Activated CD8-positive, alpha-beta T cell treated with anti-CD3 and anti-CD28 coated beads for 36 hours (primary cell): ENCODE data around the gene BZW1. TPM values are rescaled to one million over a fixed set of nuclear protein-coding genes. Genes with fewer than 3 reads are reported as not detected.

Experiments used
- ATAC-seq: fragments of 200-7000 bp; cut with Tn5 transposase; one replicate; pipeline ENCODE4 v1.10.0; 2021; ENCODE audit warnings: mild to moderate bottlenecking, moderate library complexity
- CTCF ChIA-PET: fragments of 350-600 bp; sonication (Branson Sonifier 250); formaldehyde crosslinking; loops from one replicate; lab custom pipeline; 2021; ENCODE audit warnings: antibody characterized with exemption; lab: Charles Lee
- POLR2A ChIA-PET: fragments of 350-600 bp; sonication (Branson Sonifier 250); formaldehyde crosslinking; loops from one replicate; lab custom pipeline; 2021; ENCODE audit warnings: antibody characterized with exemption; lab: Charles Lee
- DNase-seq: peaks from one replicate; pipeline ENCODE4 v3.0.0-alpha.2; 2020
- H3K27ac Mint-ChIP-seq: one replicate; pipeline ENCODE4 v1.8.0; 2021; ENCODE audit warnings: mild to moderate bottlenecking, mixed read lengths
- H3K27me3 Mint-ChIP-seq: one replicate; pipeline ENCODE4 v1.8.0; 2021; ENCODE audit warnings: mixed read lengths
- H3K36me3 Mint-ChIP-seq: one replicate; pipeline ENCODE4 v1.8.0; 2021; ENCODE audit warnings: low read depth, mixed read lengths
- H3K4me1 Mint-ChIP-seq: one replicate; pipeline ENCODE4 v1.8.0; 2021; ENCODE audit warnings: low read depth, mixed read lengths
- H3K4me3 Mint-ChIP-seq: one replicate; pipeline ENCODE4 v1.8.0; 2021; ENCODE audit warnings: mild to moderate bottlenecking, moderate library complexity, mixed read lengths
- H3K9me3 Mint-ChIP-seq: one replicate; pipeline ENCODE4 v1.8.0; 2021; ENCODE audit warnings: mixed read lengths
- intact Hi-C: fragments of 100-400 bp; cut with micrococcal nuclease; formaldehyde crosslinking; loops from one replicate; pipeline ENCODE4 v1.10.0; 2022
- total RNA-seq, 2 experiments: library from RNA; stranded (reverse); gene quantifications; one replicate each; pipeline ENCODE4 v1.2.3, GENCODE V29; 2021
- TF ChIP-seq, protein P1 (sequence below): fragments of 200-600 bp; IDR thresholded peaks from one replicate; pipeline ENCODE4 v1.8.0; 2022; ENCODE audit warnings: antibody characterized with exemption, mild to moderate bottlenecking

BZW1 gene
- total RNA-seq, 2 experiments from 2014 or later: 423 to 442 TPM

DNA sequence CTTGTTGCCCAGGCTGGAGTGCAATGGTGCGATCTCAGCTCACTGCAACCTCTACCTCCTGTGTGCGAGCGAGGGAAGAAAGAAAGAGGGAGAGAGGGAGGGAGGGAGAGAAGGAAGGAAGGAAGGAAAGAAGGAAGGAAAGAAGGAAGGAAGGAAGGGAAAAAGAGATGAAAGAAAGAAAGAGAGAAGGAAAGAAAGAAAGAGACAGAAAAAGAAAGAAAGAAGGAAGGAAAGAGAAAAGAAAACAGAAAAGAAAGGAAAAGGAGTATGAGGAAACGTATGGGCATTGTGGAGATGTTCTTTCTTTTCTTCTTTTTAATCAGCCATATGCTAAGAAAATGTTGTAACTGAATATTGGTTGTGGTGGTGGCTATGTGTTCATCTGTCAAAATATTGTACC is 36.2 kb downstream of the BZW1 start:
- ChIA-PET POLR2A (interaction anchor here (0.7 to 5.2 kb wide), 7 partner anchors 9 to 146 kb away, joined by 3 to 33 read pairs (median 5); no protein-coding TSS in a partner anchor), CTCF (no interaction called here)
- H3K36me3 Mint-ChIP-seq: peaks cover 27% of the 10 kb centered on the region
- ATAC-seq (no peak), DNase-seq (no peak)
- H3K4me3 Mint-ChIP-seq: no peak overlapping the region
- intact Hi-C loops: no loop called here
- H3K27me3 Mint-ChIP-seq: no peaks in the 10 kb centered on the region
- H3K4me1 Mint-ChIP-seq: no peaks in the 10 kb centered on the region
- TF ChIP-seq, protein P1, sequence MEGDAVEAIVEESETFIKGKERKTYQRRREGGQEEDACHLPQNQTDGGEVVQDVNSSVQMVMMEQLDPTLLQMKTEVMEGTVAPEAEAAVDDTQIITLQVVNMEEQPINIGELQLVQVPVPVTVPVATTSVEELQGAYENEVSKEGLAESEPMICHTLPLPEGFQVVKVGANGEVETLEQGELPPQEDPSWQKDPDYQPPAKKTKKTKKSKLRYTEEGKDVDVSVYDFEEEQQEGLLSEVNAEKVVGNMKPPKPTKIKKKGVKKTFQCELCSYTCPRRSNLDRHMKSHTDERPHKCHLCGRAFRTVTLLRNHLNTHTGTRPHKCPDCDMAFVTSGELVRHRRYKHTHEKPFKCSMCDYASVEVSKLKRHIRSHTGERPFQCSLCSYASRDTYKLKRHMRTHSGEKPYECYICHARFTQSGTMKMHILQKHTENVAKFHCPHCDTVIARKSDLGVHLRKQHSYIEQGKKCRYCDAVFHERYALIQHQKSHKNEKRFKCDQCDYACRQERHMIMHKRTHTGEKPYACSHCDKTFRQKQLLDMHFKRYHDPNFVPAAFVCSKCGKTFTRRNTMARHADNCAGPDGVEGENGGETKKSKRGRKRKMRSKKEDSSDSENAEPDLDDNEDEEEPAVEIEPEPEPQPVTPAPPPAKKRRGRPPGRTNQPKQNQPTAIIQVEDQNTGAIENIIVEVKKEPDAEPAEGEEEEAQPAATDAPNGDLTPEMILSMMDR: no peak
- H3K27ac Mint-ChIP-seq: no peak overlapping the region
- H3K9me3 Mint-ChIP-seq: no peaks in the 10 kb centered on the region

GRCh38 chr2:200850512-200851256 is 39.0 kb downstream of the BZW1 start:
- DNase-seq (no peak), ATAC-seq (no peak)
- H3K4me3 Mint-ChIP-seq: no peak overlapping the region
- peaks cover 45% of the 10 kb centered on the region for H3K36me3 Mint-ChIP-seq
- H3K27ac Mint-ChIP-seq: peak overlapping the region; percentile 28
- no peaks in the 10 kb centered on the region for H3K4me1 Mint-ChIP-seq
- POLR2A ChIA-PET: interaction anchor here (2.3 to 3.5 kb wide), 3 partner anchors 13 to 36 kb away, joined by 8 to 19 read pairs (median 9); no protein-coding TSS in a partner anchor
- TF ChIP-seq, protein P1: no peak
- H3K9me3 Mint-ChIP-seq: no peaks in the 10 kb centered on the region
- H3K27me3 Mint-ChIP-seq: no peaks in the 10 kb centered on the region
- CTCF ChIA-PET: interaction anchor here (1.4 kb wide), 1 partner anchor 34 kb away, joined by 3 read pairs; no protein-coding TSS in a partner anchor
- intact Hi-C loops: no loop called here

DNA sequence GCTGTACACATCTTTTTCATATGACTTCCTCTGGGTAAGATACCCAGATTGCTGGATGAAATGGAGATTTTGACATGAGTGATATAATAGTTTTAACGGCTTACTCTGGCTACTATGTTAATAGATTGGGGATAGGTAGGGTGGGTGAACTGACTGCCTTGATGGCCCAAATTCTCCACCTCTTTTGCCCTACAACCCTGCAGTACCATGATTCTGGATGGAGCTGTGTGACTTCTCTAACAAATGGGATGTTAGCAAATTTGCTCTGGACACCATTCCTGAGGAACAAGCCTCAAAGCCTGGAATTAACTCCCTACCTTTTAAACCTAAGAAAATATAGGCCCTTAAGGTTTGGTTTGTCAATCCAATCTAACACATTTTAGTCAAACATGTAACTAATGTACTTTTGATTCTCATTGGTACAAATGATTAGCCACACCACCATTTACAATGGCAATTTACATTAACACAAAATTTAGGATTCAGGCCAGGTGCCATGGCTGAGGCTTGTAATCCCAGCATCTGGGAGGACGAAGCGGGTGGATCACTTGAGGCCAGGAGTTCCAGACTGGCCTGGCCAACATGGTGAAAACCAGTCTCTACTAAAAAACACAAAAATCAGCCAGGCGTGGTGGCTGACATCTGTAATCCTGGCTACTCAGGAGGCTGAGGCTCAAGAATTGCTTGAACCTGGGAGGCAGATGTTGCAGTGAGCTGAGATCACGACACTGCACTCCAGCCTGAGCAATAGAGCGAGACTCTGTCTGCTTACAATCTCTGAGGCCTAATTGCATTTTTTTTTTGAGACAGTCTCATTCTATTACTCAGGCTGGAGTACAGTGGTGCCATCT is 39.9 kb downstream of the BZW1 start:
- Mint-ChIP-seq H3K9me3 (no peaks in the 10 kb centered on the region), H3K4me1 (peaks cover 4% of the 10 kb centered on the region), H3K36me3 (peaks cover 52% of the 10 kb centered on the region), H3K27me3 (no peaks in the 10 kb centered on the region), H3K27ac (peak overlapping the region; percentile 27), H3K4me3 (no peak overlapping the region)
- POLR2A ChIA-PET: interaction anchor here (0.6 to 2.3 kb wide), 8 partner anchors 7 to 141 kb away, joined by 3 to 10 read pairs (median 4); no protein-coding TSS in a partner anchor
- intact Hi-C loops: no loop called here
- CTCF ChIA-PET: interaction anchor here (1.1 to 1.4 kb wide), 3 partner anchors 18 to 35 kb away, joined by 3 read pairs; no protein-coding TSS in a partner anchor
- TF ChIP-seq, protein P1: no peak
- ATAC-seq (no peak), DNase-seq (no peak)

GRCh38 chr2:200852605-200853004 is 40.9 kb downstream of the BZW1 start:
- H3K27ac Mint-ChIP-seq: peak overlapping the region; percentile 3
- intact Hi-C loops: no loop called here
- H3K4me1 Mint-ChIP-seq: peaks cover 8% of the 10 kb centered on the region
- no peaks in the 10 kb centered on the region for H3K27me3 Mint-ChIP-seq
- POLR2A ChIA-PET: interaction anchor here (1.0 to 2.3 kb wide), 5 partner anchors 8 to 327 kb away, joined by 3 to 10 read pairs (median 6); no protein-coding TSS in a partner anchor
- CTCF ChIA-PET: interaction anchor here (1.1 to 1.2 kb wide), 2 partner anchors 19 to 33 kb away, joined by 3 read pairs; no protein-coding TSS in a partner anchor
- no peak overlapping the region for H3K4me3 Mint-ChIP-seq
- H3K9me3 Mint-ChIP-seq: no peaks in the 10 kb centered on the region
- DNase-seq: no peak
- TF ChIP-seq, protein P1: no peak
- ATAC-seq: no peak
- peaks cover 61% of the 10 kb centered on the region for H3K36me3 Mint-ChIP-seq
